Measurements from ENCODE around the gene CEP104.

DNA sequence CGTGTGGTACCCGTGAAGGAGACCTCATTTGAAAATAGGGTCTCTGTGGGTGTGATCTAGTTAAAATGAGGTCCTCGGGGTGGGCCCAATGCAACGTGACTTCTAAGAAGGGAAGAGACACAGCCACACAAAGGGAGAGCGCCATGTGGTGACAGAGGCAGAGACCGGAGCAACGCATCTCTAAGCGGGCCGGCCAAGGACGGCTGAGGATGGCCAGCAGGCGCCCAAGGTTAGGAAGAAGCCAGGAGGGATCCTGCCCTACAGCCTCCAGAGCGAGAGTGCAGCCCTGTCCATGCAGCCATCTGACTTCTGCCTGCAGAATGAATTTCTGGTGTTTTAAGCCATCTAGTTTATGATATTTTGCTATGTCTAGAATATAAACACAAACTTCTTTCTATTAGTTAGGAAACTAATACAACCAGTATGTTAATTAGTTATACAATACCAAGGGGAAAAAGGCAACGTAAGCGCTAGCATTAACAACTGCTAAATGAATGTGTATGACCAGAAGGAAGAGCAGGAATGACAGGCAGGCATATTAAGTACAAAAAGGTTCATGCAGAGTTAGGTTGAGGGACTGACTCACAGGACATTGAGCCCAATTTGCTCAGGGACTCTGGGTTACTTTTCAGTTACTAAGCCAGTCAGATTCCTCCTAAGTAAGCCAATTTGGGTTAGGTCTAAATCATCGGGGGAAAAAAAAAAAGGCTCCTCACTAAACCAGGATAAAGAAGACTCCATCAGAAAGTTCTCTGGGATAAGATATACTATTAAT is 4.1 kb downstream of the CEP104 start:
- TF ChIP-seq CTCF (IDR thresholded peaks at IDR 0.05 in 8 of 11, conservative IDR thresholded peaks at IDR 0.05 in 3 of 11) (no peak), POLR2AphosphoS5 (IDR thresholded peaks at IDR 0.05) (no peak), POLR2A (IDR thresholded peaks at IDR 0.05) (no peak)

All from spleen (tissue), 7 donors.